Tongue (tissue), 2 donors: ENCODE results near the gene MTRR. TPM values are rescaled to one million over a fixed set of nuclear protein-coding genes. Genes with fewer than 3 reads are reported as not detected.
A peak's percentile ranks its signal among the peaks of the same experiment; 100 is the strongest.
"Not testable (repeated sequence)": the region's sequence is repeated elsewhere in the genome, so short reads cannot be mapped to it uniquely, and the experiment has no call there.

Experiments used
- DNase-seq: peaks from one replicate; pipeline ENCODE4 v3.0.0-alpha.2; 2015
- total RNA-seq: library from RNA; depleted of rRNA; stranded (reverse); fragments of >200 nt; gene quantifications from one replicate; pipeline ENCODE4 v1.2.3, GENCODE V29; 2014

Gene MTRR
- total RNA-seq, 1 donor from 2014 or later, result 39.1 TPM

GRCh38 chr5:7897014-7897600 lies 28.2 kb downstream of the MTRR start:
- DNase-seq, result peak; percentile 20

GRCh38 chr5:7902201-7902600 lies 33.3 kb downstream of the MTRR start:
- DNase-seq, result no peak

- no peak for DNase-seq
Observed at GRCh38 chr5:7902666-7903625, 34.0 kb downstream of the MTRR start.

- no peak for DNase-seq
Observed at GRCh38 chr5:7904170-7904569, 35.2 kb downstream of the MTRR start.

GRCh38 chr5:7907612-7908011 lies 38.7 kb downstream of the MTRR start:
- no peak for DNase-seq

- DNase-seq, result no peak
Observed at GRCh38 chr5:7908317-7908716, 39.4 kb downstream of the MTRR start.

- DNase-seq, result no peak
Observed at GRCh38 chr5:7910738-7911428, 41.9 kb downstream of the MTRR start.

GRCh38 chr5:7911429-7911771 lies 42.5 kb downstream of the MTRR start:
- DNase-seq, result not testable (repeated sequence)

GRCh38 chr5:7916171-7916804 lies 47.3 kb downstream of the MTRR start:
- DNase-seq, result no peak

GRCh38 chr5:7917130-7918123 lies 48.5 kb downstream of the MTRR start:
- no peak for DNase-seq

GRCh38 chr5:7925961-7926695 lies 57.2 kb downstream of the MTRR start:
- no peak for DNase-seq

- no peak for DNase-seq
Observed at GRCh38 chr5:7926720-7927119, 57.8 kb downstream of the MTRR start.

- peak; percentile 73 for DNase-seq
Observed at GRCh38 chr5:7927466-7928375, 58.8 kb downstream of the MTRR start.

- no peak for DNase-seq
Observed at GRCh38 chr5:7930011-7930410, 61.1 kb downstream of the MTRR start.

GRCh38 chr5:7941692-7942091 lies 72.7 kb downstream of the MTRR start:
- DNase-seq, result no peak

- no peak for DNase-seq
Observed at GRCh38 chr5:7947301-7947700, 78.4 kb downstream of the MTRR start.
